Adrenal gland (tissue), 12 donors: ENCODE results near the gene ERC2. TPM values are rescaled to one million over a fixed set of nuclear protein-coding genes. Genes with fewer than 3 reads are reported as not detected.

ENCODE experiments used
- DNase-seq, 7 donors: peaks; one replicate each; pipeline ENCODE4 v3.0.0-alpha.2; 2019 to 2020
- H3K27ac ChIP-seq, 5 donors: fragments of 200-600 bp; sonication (generic) in 4 of 5; 1 replicate in 3 of 5; 2 replicates in 2 of 5; pipeline versions ENCODE4 v1.5.1 to v1.8.0; 2016 to 2020; ENCODE audit warnings: mild to moderate bottlenecking in 1 of 5
- H3K27me3 ChIP-seq: fragments of 200-600 bp; 2 replicates; pipeline ENCODE4 v1.8.0; 2021
- H3K36me3 ChIP-seq, 2 donors: fragments of 200-600 bp; replicated peaks in 1 of 2; 1 replicate in 1 of 2; 2 replicates in 1 of 2; pipeline versions ENCODE4 v1.5.1 to v1.8.0; 2018 to 2022
- H3K4me1 ChIP-seq, 2 donors: fragments of 200-600 bp; replicated peaks in 1 of 2; 1 replicate in 1 of 2; 2 replicates in 1 of 2; pipeline versions ENCODE4 v1.5.1 to v1.8.0; 2018 to 2021
- H3K4me3 ChIP-seq, 4 donors: fragments of 200-600 bp; sonication (generic) in 3 of 4; one replicate each; pipeline ENCODE4 v1.5.1; 2016 to 2018
- H3K9me3 ChIP-seq, 3 donors: fragments of 200-600 bp; sonication (generic) in 1 of 3; replicated peaks in 1 of 3; 1 replicate in 2 of 3; 2 replicates in 1 of 3; pipeline versions ENCODE4 v1.5.1 to v1.8.0; 2016 to 2021
- CTCF ChIP-seq, 6 experiments: fragments of 450-650 bp in 4 of 6; fragments of 200-600 bp in 2 of 6; sonication (generic) in 1 of 6; IDR thresholded peaks; 1 replicate in 5 of 6; 2 replicates in 1 of 6; pipeline versions ENCODE4 v1.5.1 to v1.8.0; 2016 to 2021; ENCODE audit warnings: antibody characterized with exemption in 6 of 6, mild to moderate bottlenecking in 2 of 6, moderate library complexity in 1 of 6
- POLR2A ChIP-seq, 2 donors: fragments of 450-650 bp; IDR thresholded peaks; one replicate each; pipeline ENCODE4 v1.6.1; 2017; ENCODE audit warnings: antibody characterized with exemption in 2 of 2, mild to moderate bottlenecking in 2 of 2, moderate library complexity in 1 of 2
- whole genome bisulfite sequencing, 4 donors: extraction: QIAGEN DNeasy Blood & Tissue Kit in 2 of 4; methylation state at CpG; one replicate each; pipeline versions ENCODE4 v1.1.5 to v1.1.7; 2013 to 2017; 5-methylcytosine and 5-hydroxymethylcytosine counted together
- intact Hi-C, 2 donors: fragments of 100-400 bp; cut with DNase I; formaldehyde crosslinking; loops; one replicate each; pipeline versions ENCODE4 v1.14.1 to v1.15.0; 2022 to 2023
- polyA plus RNA-seq, 3 donors: library from polyadenylated mRNA; stranded (reverse); fragments of 200-250 nt in 2 of 3; fragments of 350-450 nt in 1 of 3; fragmentation: Illumina TruSeq in 1 of 3; extraction: RNeasy Lipid Tissue Mini Kit (QIAGEN cat#74804) in 1 of 3; gene quantifications; one replicate each; pipeline ENCODE4 v1.2.3, GENCODE V29; 2013 to 2014
- total RNA-seq, 9 donors: library from RNA; depleted of rRNA in 4 of 9; stranded (reverse); fragments of >200 nt in 4 of 9; fragments of 120-200 nt in 1 of 9; fragmentation: NEBNext Ultra II Directional in 1 of 9; extraction: Animal tissue kit (Norgen Biotek cat#: 25700) in 1 of 9; gene quantifications; one replicate each; pipeline versions ENCODE4 v1.1.0 to v1.2.4, GENCODE V29; 2013 to 2023
- donor health status: healthy with polysubstance abuse.
- donor health status: Bipolar disorder and iron deficiency.
- donor health status: DM: yes; HTN: yes; CAD: no.
- donor health status: DM: no; HTN: no; CAD: no.
- donor health status: DM: no; HTN: no; CAD: no.
- donor health status: DM: yes; HTN: yes; CAD: no.

ERC2 gene
- total and polyA plus RNA-seq, 12 donors, result 0.47 to 5.8 (median 1.5) TPM

- no peak overlapping the region for H3K4me3 ChIP-seq
- TF ChIP-seq POLR2A (IDR thresholded peaks at IDR 0.05) (no peak), CTCF (IDR thresholded peaks at IDR 0.05) (no peak)
- no peaks in the 10 kb centered on the region for H3K9me3 ChIP-seq
- no peaks in the 10 kb centered on the region for H3K4me1 ChIP-seq
- 52 to 97% (median 92%) methylated on average over 1 of the region's 1 CpG for WGBS, 4 donors
- H3K27ac ChIP-seq, result no peak overlapping the region
- intact Hi-C loops, result no loop called here
- H3K36me3 ChIP-seq, result no peaks in the 10 kb centered on the region
- no peak for DNase-seq
- no peaks in the 10 kb centered on the region for H3K27me3 ChIP-seq
Observed at GRCh38 chr3:55939287-55939686, 529.0 kb downstream of the ERC2 start.

GRCh38 chr3:55937301-55937700 lies 531.0 kb downstream of the ERC2 start:
- H3K9me3 ChIP-seq, result no peaks in the 10 kb centered on the region
- no peaks in the 10 kb centered on the region for H3K27me3 ChIP-seq
- no peak overlapping the region for H3K4me3 ChIP-seq
- H3K36me3 ChIP-seq, result no peaks in the 10 kb centered on the region
- no peak for DNase-seq
- TF ChIP-seq CTCF (IDR thresholded peaks at IDR 0.05), result no peak
- no peak for TF ChIP-seq POLR2A (IDR thresholded peaks at IDR 0.05)
- WGBS, 4 donors, result 79 to 95% (median 82%) methylated on average over 2 of the region's 2 CpGs
- H3K27ac ChIP-seq, result no peak overlapping the region
- intact Hi-C loops, result no loop called here
- no peaks in the 10 kb centered on the region for H3K4me1 ChIP-seq

GRCh38 chr3:55936549-55937052 lies 531.7 kb downstream of the ERC2 start:
- no peak overlapping the region for H3K27ac ChIP-seq
- TF ChIP-seq POLR2A (IDR thresholded peaks at IDR 0.05) (no peak), CTCF (IDR thresholded peaks at IDR 0.05) (no peak)
- H3K4me3 ChIP-seq, result no peak overlapping the region
- intact Hi-C loops, result no loop called here
- H3K4me1 ChIP-seq, result no peaks in the 10 kb centered on the region
- WGBS, 4 donors, result 80 to 86% (median 83%) methylated on average over 6 of the region's 6 CpGs
- no peaks in the 10 kb centered on the region for H3K27me3 ChIP-seq
- DNase-seq, result no peak
- H3K36me3 ChIP-seq, result no peaks in the 10 kb centered on the region
- H3K9me3 ChIP-seq, result no peaks in the 10 kb centered on the region

GRCh38 chr3:55935241-55935640 lies 533.0 kb downstream of the ERC2 start:
- intact Hi-C loops, result no loop called here
- 80 to 84% (median 83%) methylated on average over 4 of the region's 4 CpGs for whole genome bisulfite sequencing, 4 donors
- Histone ChIP-seq H3K36me3 (no peaks in the 10 kb centered on the region), H3K9me3 (no peaks in the 10 kb centered on the region), H3K27me3 (no peaks in the 10 kb centered on the region), H3K4me1 (no peaks in the 10 kb centered on the region), H3K4me3 (no peak overlapping the region), H3K27ac (no peak overlapping the region)
- DNase-seq, result no peak
- no peak for TF ChIP-seq POLR2A (IDR thresholded peaks at IDR 0.05)
- TF ChIP-seq CTCF (IDR thresholded peaks at IDR 0.05), result no peak
